Natural killer cell (primary cell): ENCODE measurements around the gene FUBP1. TPM values are rescaled to one million over a fixed set of nuclear protein-coding genes. Genes with fewer than 3 reads are reported as not detected.
A peak's percentile ranks its signal among the peaks of the same experiment; 100 is the strongest.

ENCODE experiments used
- ATAC-seq, 3 donors: fragments of 150-1000 bp in 2 of 3; fragments of 200-7000 bp in 1 of 3; cut with Tn5 transposase; 1 replicate in 1 of 3; 2 replicates in 2 of 3; pipeline ENCODE4 v1.10.0; 2021; ENCODE audit warnings: mild to moderate bottlenecking in 2 of 3, moderate library complexity in 2 of 3
- DNase-seq, 2 donors: peaks; one replicate each; pipeline versions ENCODE4 v3.0.0 to v3.0.0-alpha.2; 2013 to 2021; ENCODE audit warnings: mixed read lengths in 1 of 2
- H3K27ac ChIP-seq: one replicate; pipeline ENCODE4 v1.5.1; 2013; ENCODE audit warnings: mild to moderate bottlenecking, low read length
- H3K27me3 ChIP-seq: one replicate; pipeline ENCODE4 v1.6.1; 2013; ENCODE audit warnings: low read length; ENCODE audit not compliant: control insufficient read depth, insufficient read depth
- H3K36me3 ChIP-seq: one replicate; pipeline ENCODE4 v1.6.1; 2013; ENCODE audit warnings: low read length; ENCODE audit not compliant: control insufficient read depth, insufficient read depth
- H3K4me1 ChIP-seq: one replicate; pipeline ENCODE4 v1.6.1; 2013; ENCODE audit warnings: low read length; ENCODE audit not compliant: control insufficient read depth, insufficient read depth
- H3K4me3 ChIP-seq: one replicate; pipeline ENCODE4 v1.5.1; 2013; ENCODE audit warnings: low read length
- H3K9me3 ChIP-seq: one replicate; pipeline ENCODE4 v1.6.1; 2013; ENCODE audit warnings: low read length; ENCODE audit not compliant: control insufficient read depth, insufficient read depth
- H3K27ac Mint-ChIP-seq, 2 donors: one replicate each; pipeline ENCODE4 v1.8.0; 2022; ENCODE audit warnings: mild to moderate bottlenecking in 2 of 2, mixed read lengths in 2 of 2, moderate library complexity in 1 of 2
- H3K27me3 Mint-ChIP-seq, 2 donors: one replicate each; pipeline ENCODE4 v1.8.0; 2022; ENCODE audit warnings: low read depth in 2 of 2, mixed read lengths in 2 of 2
- H3K36me3 Mint-ChIP-seq: one replicate; pipeline ENCODE4 v1.8.0; 2022; ENCODE audit warnings: mixed read lengths
- H3K4me1 Mint-ChIP-seq, 2 donors: one replicate each; pipeline ENCODE4 v1.8.0; 2022; ENCODE audit warnings: mixed read lengths in 2 of 2
- H3K4me3 Mint-ChIP-seq: one replicate; pipeline ENCODE4 v1.8.0; 2022; ENCODE audit warnings: mild to moderate bottlenecking, moderate library complexity, mixed read lengths
- H3K9me3 Mint-ChIP-seq, 2 donors: one replicate each; pipeline ENCODE4 v1.8.0; 2022; ENCODE audit warnings: mixed read lengths in 2 of 2
- CTCF ChIP-seq: fragments of 200-600 bp; IDR thresholded peaks from one replicate; pipeline ENCODE4 v1.8.0; 2022; ENCODE audit warnings: antibody characterized with exemption
- WGBS: methylation state at CpG from one replicate; pipeline ENCODE4 v1.1.7; 2013; ENCODE audit warnings: missing lambda C conversion rate; ENCODE audit not compliant: insufficient coverage; 5-methylcytosine and 5-hydroxymethylcytosine counted together
- intact Hi-C: fragments of 100-400 bp; cut with micrococcal nuclease; formaldehyde crosslinking; loops from one replicate; pipeline ENCODE4 v1.14.2; 2022
- total RNA-seq, 4 donors: library from RNA; stranded (reverse); fragments of 120-200 nt in 1 of 4; gene quantifications; one replicate each; pipeline versions ENCODE4 v1.2.3 to v1.2.4, GENCODE V29; 2013 to 2022

FUBP1 gene
- total RNA-seq, 3 donors from 2014 or later (not counting 1 experiment from before 2014, with no cell fraction given): 247 to 285 (median 249) TPM

- Histone ChIP-seq H3K36me3 (no peaks in the 10 kb centered on the region), H3K27me3 (no peaks in the 10 kb centered on the region), H3K4me3 (no peak overlapping the region), H3K4me1 (no peaks in the 10 kb centered on the region), H3K9me3 (no peaks in the 10 kb centered on the region), H3K27ac (no peak overlapping the region)
- H3K9me3 Mint-ChIP-seq: no peaks in the 10 kb centered on the region
- TF ChIP-seq CTCF: no peak
- H3K27me3 Mint-ChIP-seq: no peaks in the 10 kb centered on the region
- H3K36me3 Mint-ChIP-seq: no peaks in the 10 kb centered on the region
- ATAC-seq (no peak), DNase-seq (no peak)
- peak overlapping the region; percentile 97 for H3K4me3 Mint-ChIP-seq
- peaks cover 23 to 33% of the 10 kb centered on the region in 2 donors for H3K4me1 Mint-ChIP-seq
- H3K27ac Mint-ChIP-seq: no peak overlapping the region
- intact Hi-C loops: no loop called here
Observed at GRCh38 chr1:78006521-78006920, 27.6 kb upstream of the FUBP1 start.

GRCh38 chr1:78005755-78006154 lies 26.9 kb upstream of the FUBP1 start:
- Histone ChIP-seq H3K4me3 (peak overlapping the region; percentile 93), H3K27me3 (no peaks in the 10 kb centered on the region), H3K4me1 (no peaks in the 10 kb centered on the region), H3K9me3 (no peaks in the 10 kb centered on the region), H3K27ac (no peak overlapping the region), H3K36me3 (no peaks in the 10 kb centered on the region)
- ATAC-seq (no peak), DNase-seq (peak in 1 of 2 donors; percentile 45)
- H3K27ac Mint-ChIP-seq: peak overlapping the region; percentile 92 to 100
- TF ChIP-seq CTCF: no peak
- peak overlapping the region; percentile 97 for H3K4me3 Mint-ChIP-seq
- H3K36me3 Mint-ChIP-seq: no peaks in the 10 kb centered on the region
- no peaks in the 10 kb centered on the region for H3K9me3 Mint-ChIP-seq
- intact Hi-C loops: no loop called here
- H3K4me1 Mint-ChIP-seq: peaks cover 23 to 33% of the 10 kb centered on the region in 2 donors
- H3K27me3 Mint-ChIP-seq: no peaks in the 10 kb centered on the region
- WGBS: 25% methylated on average over 1 of the region's 1 CpG

GRCh38 chr1:78005448-78005722 lies 26.5 kb upstream of the FUBP1 start:
- H3K36me3 Mint-ChIP-seq: no peaks in the 10 kb centered on the region
- peak overlapping the region; percentile 97 for H3K4me3 Mint-ChIP-seq
- peaks cover 23 to 33% of the 10 kb centered on the region in 2 donors for H3K4me1 Mint-ChIP-seq
- H3K4me3 ChIP-seq: peak overlapping the region; percentile 93
- no peak for ATAC-seq
- H3K9me3 Mint-ChIP-seq: no peaks in the 10 kb centered on the region
- WGBS: no CpG with 5 or more reads among the region's 1 CpG
- H3K27me3 Mint-ChIP-seq: no peaks in the 10 kb centered on the region
- no peaks in the 10 kb centered on the region for H3K9me3 ChIP-seq
- no peaks in the 10 kb centered on the region for H3K36me3 ChIP-seq
- no peaks in the 10 kb centered on the region for H3K4me1 ChIP-seq
- peak overlapping the region; percentile 92 to 100 for H3K27ac Mint-ChIP-seq
- no peak for TF ChIP-seq CTCF
- H3K27ac ChIP-seq: peak overlapping the region; percentile 82
- intact Hi-C loops: no loop called here
- no peak for DNase-seq
- H3K27me3 ChIP-seq: no peaks in the 10 kb centered on the region

GRCh38 chr1:78004719-78005447 lies 26.0 kb upstream of the FUBP1 start, which contains the start of gene DNAJB4:
Gene DNAJB4, plus strand, starts transcription at chr1:78004939. Its CDS starts 172 bp downstream, at chr1:78005111.
- Mint-ChIP-seq H3K27me3 (no peaks in the 10 kb centered on the region), H3K4me1 (peaks cover 23 to 33% of the 10 kb centered on the region in 2 donors), H3K27ac (peak within 1 kb of the TSS; percentile 92 to 100), H3K36me3 (no peaks in the 10 kb centered on the region), H3K4me3 (peak within 1 kb of the TSS; percentile 97), H3K9me3 (no peaks in the 10 kb centered on the region)
- no peaks in the 10 kb centered on the region for H3K9me3 ChIP-seq
- no peak for TF ChIP-seq CTCF
- ATAC-seq: peak; percentile 97 to 99 (median 97)
- no peaks in the 10 kb centered on the region for H3K36me3 ChIP-seq
- H3K4me1 ChIP-seq: no peaks in the 10 kb centered on the region
- peak within 1 kb of the TSS; percentile 93 for H3K4me3 ChIP-seq
- H3K27ac ChIP-seq: peak within 1 kb of the TSS; percentile 82
- intact Hi-C loops: loop anchor here (1.0 kb wide), 1 partner anchor 26 kb away; the partner anchor contains the start of gene FUBP1
- DNase-seq: peak; percentile 34 to 93
- no peaks in the 10 kb centered on the region for H3K27me3 ChIP-seq
- WGBS: 0% methylated on average over 9 of the region's 12 CpGs
